HCT116 (cell line): ENCODE data around the gene DAPK2. TPM values are rescaled to one million over a fixed set of nuclear protein-coding genes. Genes with fewer than 3 reads are reported as not detected.
A peak's percentile ranks its signal among the peaks of the same experiment; 100 is the strongest.

ENCODE experiments used
- ATAC-seq: fragments of 200-7000 bp; cut with Tn5 transposase; 2 replicates; pipeline ENCODE4 v1.9.1; 2020; ENCODE audit warnings: mild to moderate bottlenecking, moderate library complexity
- BruUV-seq: library from RNA; stranded (reverse); fragments of 400-500 nt; replicated peaks from 2 replicates; lab custom pipeline; 2021; lab: Mats Ljungman, UMichigan
- CTCF ChIA-PET: fragments of 300-600 bp; sonication (Branson Sonifier 250); formaldehyde crosslinking; loops from one replicate; lab custom pipeline; 2021; ENCODE audit warnings: antibody characterized with exemption; lab: Charles Lee
- POLR2A ChIA-PET: fragments of 300-600, 350-600 bp; sonication (Branson Sonifier 250); formaldehyde crosslinking; loops from one replicate; lab custom pipeline; 2021; ENCODE audit warnings: antibody characterized with exemption; lab: Charles Lee
- RAD21 ChIA-PET, 2 experiments: fragments of 300-600 bp; sonication (Branson Sonifier 250); formaldehyde crosslinking; loops; one replicate each; lab custom pipeline; 2023; ENCODE audit warnings: low total read pairs in 2 of 2; ENCODE audit not compliant: uncharacterized antibody in 2 of 2, unreplicated experiment in 2 of 2, low non-redundant PET in 1 of 2; lab: Charles Lee
- DNase-seq: peaks from one replicate; pipeline ENCODE4 v3.0.0-alpha.2; 2010; ENCODE audit warnings: low read depth, low spot score
- H2AFZ ChIP-seq: fragments of 200-600 bp; shearing (Covaris generic), sonication (generic); 2 replicates; pipeline ENCODE4 v1.6.1; 2017; ENCODE audit warnings: low read depth, mixed run types, mixed read lengths, antibody characterized with exemption, low read length; ENCODE audit not compliant: poor library complexity, severe bottlenecking
- H3K27ac ChIP-seq: 2 replicates; pipeline ENCODE4 v1.5.1; 2012; ENCODE audit warnings: low read depth, low read length
- H3K27me3 ChIP-seq: fragments of 200-600 bp; sonication (generic); 2 replicates; pipeline ENCODE4 v1.6.1; 2016; ENCODE audit warnings: mixed run types, low read length, mixed read lengths; ENCODE audit not compliant: insufficient read depth
- H3K36me3 ChIP-seq, 2 experiments: fragments of 200-500 bp in 1 of 2; fragments of 200-600 bp in 1 of 2; sonication (Bioruptor generic) in 1 of 2; sonication (generic) in 1 of 2; 2 replicates each; pipeline versions ENCODE4 v1.5.1 to v1.6.1; 2014 to 2016; ENCODE audit warnings: low read length in 2 of 2, inconsistent platforms in 1 of 2, mixed read lengths in 1 of 2, mixed run types in 1 of 2; ENCODE audit not compliant: insufficient read depth in 2 of 2, control insufficient read depth in 1 of 2
- H3K4me1 ChIP-seq, 2 experiments: fragments of 200-600 bp in 1 of 2; sonication (generic) in 1 of 2; 2 replicates each; pipeline versions ENCODE4 v1.5.1 to v1.6.1; 2012 to 2017; ENCODE audit warnings: low read length in 2 of 2, inconsistent platforms in 1 of 2, mild to moderate bottlenecking in 1 of 2, mixed read lengths in 1 of 2, mixed run types in 1 of 2, moderate library complexity in 1 of 2; ENCODE audit not compliant: insufficient read depth in 2 of 2, control insufficient read depth in 1 of 2
- H3K4me2 ChIP-seq: fragments of 200-600 bp; sonication (generic); 2 replicates; pipeline ENCODE4 v1.6.1; 2017; ENCODE audit warnings: mixed run types, low read length, mixed read lengths
- H3K4me3 ChIP-seq, 2 experiments: fragments of 200-600 bp in 1 of 2; sonication (generic) in 1 of 2; replicated peaks in 1 of 2; 2 replicates each; pipeline ENCODE4 v1.5.1; 2011 to 2016; ENCODE audit warnings: low read length in 2 of 2, control low read depth in 1 of 2, low read depth in 1 of 2, mild to moderate bottlenecking in 1 of 2, mixed read lengths in 1 of 2, mixed run types in 1 of 2
- H3K79me2 ChIP-seq: fragments of 200-600 bp; sonication (generic); 2 replicates; pipeline ENCODE4 v1.6.1; 2017; ENCODE audit warnings: mild to moderate bottlenecking, mixed run types, low read length, moderate library complexity, mixed read lengths; ENCODE audit not compliant: insufficient read depth
- H3K9ac ChIP-seq: fragments of 200-600 bp; sonication (generic); 2 replicates; pipeline ENCODE4 v1.6.1; 2016; ENCODE audit warnings: low read length, mixed read lengths
- H3K9me2 ChIP-seq: fragments of 200-600 bp; sonication (generic), shearing (Covaris generic); 2 replicates; pipeline ENCODE4 v1.6.1; 2017; ENCODE audit warnings: mixed run types, mild to moderate bottlenecking, moderate library complexity; ENCODE audit not compliant: insufficient read depth
- H3K9me3 ChIP-seq, 2 experiments: fragments of 200-500 bp in 1 of 2; fragments of 200-600 bp in 1 of 2; sonication (Bioruptor generic) in 1 of 2; sonication (generic) in 1 of 2; 2 replicates each; pipeline ENCODE4 v1.6.1; 2014 to 2017; ENCODE audit warnings: low read length in 2 of 2, mixed read lengths in 2 of 2, inconsistent platforms in 1 of 2, low read depth in 1 of 2, mild to moderate bottlenecking in 1 of 2, mixed run types in 1 of 2, moderate library complexity in 1 of 2; ENCODE audit not compliant: control insufficient read depth in 1 of 2, insufficient read depth in 1 of 2
- H4K20me1 ChIP-seq: fragments of 200-600 bp; sonication (generic), shearing (Covaris generic); 2 replicates; pipeline ENCODE4 v1.6.1; 2017; ENCODE audit warnings: mixed run types, mild to moderate bottlenecking, moderate library complexity; ENCODE audit not compliant: insufficient read depth
- CBX3 ChIP-seq: IDR thresholded peaks from 2 replicates; pipeline ENCODE4 v1.6.1; 2012; ENCODE audit warnings: low read depth
- CEBPB ChIP-seq: IDR thresholded peaks from 2 replicates; pipeline ENCODE4 v1.6.1; 2012; ENCODE audit warnings: low read depth
- CTCF ChIP-seq, 3 experiments: fragments of 200-600 bp in 1 of 3; sonication (generic) in 1 of 3; IDR thresholded peaks in 2 of 3; conservative IDR thresholded peaks in 1 of 3; 2 replicates each; pipeline ENCODE4 v1.5.1; 2012 to 2017; ENCODE audit warnings: low read depth in 2 of 3, low read length in 2 of 3, antibody characterized with exemption in 1 of 3, borderline replicate concordance in 1 of 3, control low read depth in 1 of 3, mild to moderate bottlenecking in 1 of 3, mixed read lengths in 1 of 3, mixed run types in 1 of 3, moderate library complexity in 1 of 3; ENCODE audit not compliant: insufficient read depth in 1 of 3
- EZH2 ChIP-seq: fragments of 200-600 bp; sonication (generic); IDR thresholded peaks from 2 replicates; pipeline ENCODE4 v1.6.1; 2017; ENCODE audit warnings: antibody characterized with exemption, mixed run types
- SIN3A ChIP-seq: IDR thresholded peaks from 2 replicates; pipeline ENCODE4 v1.6.1; 2012; ENCODE audit warnings: low read depth
- TCF7L2 ChIP-seq: IDR thresholded peaks from 2 replicates; pipeline ENCODE4 v1.7.0; 2011; ENCODE audit warnings: borderline replicate concordance, inconsistent platforms; ENCODE audit not compliant: insufficient read depth, insufficient read length; ENCODE audit errors: extremely low read depth
- YY1 ChIP-seq: IDR thresholded peaks from 2 replicates; pipeline ENCODE4 v1.6.1; 2011; ENCODE audit warnings: low read length, low read depth, moderate library complexity, mild to moderate bottlenecking; ENCODE audit not compliant: insufficient replicate concordance; ENCODE audit errors: extremely low read depth
- intact Hi-C: fragments of 100-400 bp; cut with micrococcal nuclease; formaldehyde crosslinking; loops from 2 replicates; pipeline ENCODE4 v1.10.0; 2022
- total RNA-seq: library from RNA; stranded (reverse); gene quantifications from one replicate; pipeline ENCODE4 v1.2.1, GENCODE V29; 2021; ENCODE audit not compliant: unreplicated experiment

DAPK2 gene
- total RNA-seq, 1 experiment from 2014 or later, result 4.8 TPM

- TF ChIP-seq CTCF (IDR thresholded peaks at IDR 0.05 in 2 of 3, conservative IDR thresholded peaks at IDR 0.05 in 1 of 3; ENCODE audit: borderline replicate concordance in 1 of 3, insufficient read depth in 1 of 3, low read depth in 2 of 3, low read length in 2 of 3) (no peak), YY1 (no peak), EZH2 (no peak)
- CTCF ChIA-PET, result no interaction called here
- H3K9me3 ChIP-seq, result no peaks in the 10 kb centered on the region
These were observed 23.1 kb downstream of the DAPK2 start for GRCh38 chr15:64023220-64023619.

GRCh38 chr15:64022571-64022970 lies 23.7 kb downstream of the DAPK2 start:
- no peaks in the 10 kb centered on the region for H3K9me3 ChIP-seq
- H3K27me3 ChIP-seq, result no peaks in the 10 kb centered on the region
- H3K4me2 ChIP-seq, result no peak overlapping the region
- H3K27ac ChIP-seq, result no peak overlapping the region
- intact Hi-C loops, result no loop called here
- H3K9me2 ChIP-seq, result no peaks in the 10 kb centered on the region
- no peak overlapping the region for H3K9ac ChIP-seq
- H3K79me2 ChIP-seq, result no peaks in the 10 kb centered on the region
- H3K4me1 ChIP-seq, result peaks cover 17 to 31% of the 10 kb centered on the region in 2 experiments
- TF ChIP-seq CBX3 (no peak), TCF7L2 (no peak), SIN3A (no peak), CEBPB (no peak)
- DNase-seq (no peak), ATAC-seq (no peak)
- H3K4me3 ChIP-seq, result no peak overlapping the region
- no peaks in the 10 kb centered on the region for H4K20me1 ChIP-seq
- BruUV-seq, result no TSS peak
- ChIA-PET RAD21 (no interaction called here), POLR2A (no interaction called here), CTCF (no interaction called here)
- no peaks in the 10 kb centered on the region for H3K36me3 ChIP-seq
- no peak overlapping the region for H2AFZ ChIP-seq

More at GRCh38 chr15:64023220-64023619, 23.1 kb downstream of the DAPK2 start:
- H3K4me3 ChIP-seq, result no peak overlapping the region
- DNase-seq (no peak), ATAC-seq (no peak)
- H2AFZ ChIP-seq, result no peak overlapping the region
- intact Hi-C loops, result no loop called here
- no peaks in the 10 kb centered on the region for H3K27me3 ChIP-seq
- H3K79me2 ChIP-seq, result no peaks in the 10 kb centered on the region
- H3K27ac ChIP-seq, result no peak overlapping the region
- peak overlapping the region; percentile 38 for H3K4me2 ChIP-seq
- H3K9me2 ChIP-seq, result no peaks in the 10 kb centered on the region
- ChIA-PET RAD21 (no interaction called here), POLR2A (no interaction called here)
- peaks cover 14 to 28% of the 10 kb centered on the region in 2 experiments for H3K4me1 ChIP-seq
- H3K36me3 ChIP-seq, result no peaks in the 10 kb centered on the region
- H4K20me1 ChIP-seq, result no peaks in the 10 kb centered on the region
- H3K9ac ChIP-seq, result no peak overlapping the region
- no TSS peak for BruUV-seq
